GM19452 (cell line): ENCODE results near the gene TLR3.
"Not testable (repeated sequence)": the region's sequence is repeated elsewhere in the genome, so short reads cannot be mapped to it uniquely, and the experiment has no call there.

Experiments
- ATAC-seq: cut with Tn5 transposase; IDR thresholded peaks from one replicate; pipeline ENCODE4 v1.9.1; 2021; ENCODE audit not compliant: unreplicated experiment

The TLR3 gene

DNA sequence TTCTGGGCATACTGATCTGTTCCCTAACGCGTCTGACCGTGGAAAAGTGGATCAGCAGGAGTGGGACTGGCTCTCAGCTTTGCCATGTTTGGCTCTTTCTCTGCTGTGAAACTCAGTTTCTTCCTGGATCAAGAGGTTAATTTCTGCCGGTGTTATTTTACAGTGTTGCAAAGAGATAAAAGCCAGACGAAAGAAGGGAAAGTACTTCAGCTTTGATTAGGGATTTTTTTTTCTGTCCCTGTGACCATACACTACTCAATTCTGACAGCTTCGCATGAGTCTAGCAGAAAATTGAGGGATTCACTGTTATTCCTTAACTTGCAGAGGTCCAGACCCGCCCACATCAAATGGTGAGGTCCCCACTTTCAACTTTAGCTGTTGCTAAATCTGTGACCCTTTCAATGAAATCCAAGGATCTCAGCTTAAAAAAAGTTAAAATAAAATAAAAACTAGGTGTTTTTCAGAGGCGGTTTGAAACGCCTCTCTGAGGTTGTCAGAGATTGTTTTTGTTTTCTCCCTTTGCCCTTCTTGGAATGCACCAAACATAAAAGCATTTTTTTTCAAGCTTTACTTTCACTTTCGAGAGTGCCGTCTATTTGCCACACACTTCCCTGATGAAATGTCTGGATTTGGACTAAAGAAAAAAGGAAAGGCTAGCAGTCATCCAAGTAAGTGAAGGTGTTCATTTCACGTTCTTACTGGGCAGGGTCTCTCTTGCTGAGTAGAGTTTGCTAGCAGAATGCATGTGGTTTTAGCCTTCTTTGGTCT is at the start of gene TLR3:
Gene TLR3 (plus strand): TSS at position 576 of the 768 bp plus-strand sequence. CDS start 7,464 bp downstream, outside the sequence.
- no peak for ATAC-seq

DNA sequence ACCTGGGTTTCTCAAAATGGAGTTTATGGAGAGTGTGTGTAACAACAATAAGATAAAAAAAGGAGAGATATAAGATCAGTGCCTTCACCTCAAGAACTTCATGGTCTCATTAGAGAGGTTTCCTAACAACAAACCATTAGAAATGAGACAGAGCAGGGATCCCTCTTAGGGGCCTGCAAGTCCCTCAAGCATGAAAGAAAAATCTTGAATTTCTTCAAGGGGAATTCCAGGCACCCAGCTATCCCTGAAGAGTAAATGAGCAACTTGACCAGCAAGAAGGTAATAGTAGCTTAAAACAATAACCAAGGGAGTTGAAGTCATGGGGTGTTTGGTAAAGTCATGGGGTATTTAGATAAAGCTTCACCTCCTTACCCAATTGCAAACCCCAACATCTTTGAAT is 49.7 kb upstream of the TLR3 start:
- ATAC-seq = no peak

DNA sequence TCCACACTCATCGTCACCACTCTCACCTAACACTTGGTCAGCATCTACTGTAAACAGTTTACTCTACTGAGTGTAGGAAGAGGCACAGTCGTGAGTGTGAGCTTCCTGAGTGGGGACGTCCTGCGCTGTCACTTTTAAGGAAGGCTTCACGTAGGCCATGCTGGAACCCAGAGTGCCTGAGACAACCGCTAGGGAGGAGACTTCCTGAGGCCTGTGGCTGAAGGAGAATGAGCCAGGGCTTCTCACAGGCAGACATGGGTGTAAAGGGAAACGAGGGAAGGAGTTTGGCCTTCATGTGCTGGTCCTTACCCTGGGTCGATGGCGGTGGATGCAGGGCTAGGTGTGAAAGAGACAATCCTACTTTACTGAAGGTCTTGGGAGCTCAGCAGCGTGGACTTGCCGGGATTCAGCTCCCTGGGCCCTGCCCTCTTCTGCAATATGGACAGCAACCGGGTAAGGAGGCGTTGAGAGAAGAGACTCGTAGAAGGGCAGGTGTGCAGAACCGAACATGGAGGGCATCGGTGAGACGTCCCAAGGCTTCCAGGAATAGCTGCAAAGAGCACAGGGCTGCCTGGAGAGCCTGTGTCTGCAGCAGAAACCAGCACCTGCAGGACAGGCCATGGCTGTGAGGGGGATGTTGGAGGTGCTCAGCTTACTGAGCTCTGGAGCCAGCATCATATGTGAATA is 48.7 kb upstream of the TLR3 start:
- no peak for ATAC-seq

DNA sequence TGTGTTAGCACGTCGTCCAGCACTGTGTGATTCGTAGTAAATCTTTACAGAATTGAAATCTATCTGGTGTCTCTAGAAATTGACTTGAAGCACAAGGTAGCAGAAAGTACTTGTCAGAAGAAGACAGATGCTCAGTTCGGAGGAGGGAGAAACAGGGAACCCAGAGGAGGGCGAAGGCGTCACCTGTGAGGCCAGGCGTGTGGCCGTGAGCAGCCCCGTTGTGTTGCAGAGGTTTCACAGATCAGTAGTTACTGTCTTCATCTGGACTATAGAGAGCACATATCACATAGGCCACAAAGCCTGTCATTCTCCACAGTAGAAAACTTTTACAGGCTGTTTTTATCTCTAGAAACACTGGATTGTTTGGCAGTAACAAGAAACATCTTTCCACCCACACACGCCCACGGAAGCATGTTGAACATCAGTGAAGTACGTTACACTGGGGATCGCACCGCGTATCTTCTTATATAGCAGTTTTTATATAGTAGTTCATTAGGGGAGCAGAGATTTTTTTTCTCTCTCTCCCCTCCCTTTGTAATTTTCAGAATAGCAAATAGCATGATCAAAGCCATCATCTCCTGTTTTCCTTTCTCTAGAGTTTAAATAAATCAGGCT is 48.1 kb upstream of the TLR3 start:
- no peak for ATAC-seq

DNA sequence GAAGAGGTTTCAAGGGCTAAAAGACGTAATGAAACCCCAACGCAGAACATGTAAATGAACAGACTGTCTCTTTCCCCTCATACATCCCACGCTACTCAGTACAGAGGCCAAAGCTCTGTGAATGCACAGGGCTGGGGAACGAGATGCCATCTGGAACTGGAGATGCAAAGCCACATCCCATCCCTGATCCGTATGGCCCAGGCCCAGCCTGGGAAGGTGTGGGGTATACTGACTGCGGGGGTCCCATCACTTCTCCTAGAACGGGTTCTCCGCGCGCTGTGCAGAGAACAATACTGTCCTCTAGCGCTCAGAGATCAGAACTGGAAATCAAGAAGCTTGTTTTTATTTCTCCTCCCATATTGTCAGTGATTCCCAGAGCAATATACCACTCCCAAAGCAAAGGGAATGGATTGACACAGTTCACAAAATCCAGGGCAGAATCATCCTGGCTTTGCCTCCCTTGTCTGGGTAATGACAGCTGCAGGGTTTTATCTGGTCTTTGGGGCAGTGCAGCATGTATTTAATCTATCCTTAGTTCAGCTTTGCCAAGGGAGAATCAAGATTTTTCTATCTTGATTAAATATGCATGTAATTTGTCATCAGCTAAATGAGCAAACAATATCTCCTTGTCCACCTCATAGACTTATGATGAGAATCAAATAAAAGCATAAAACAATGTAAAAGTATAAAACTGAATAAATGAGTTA is 47.3 kb upstream of the TLR3 start:
- ATAC-seq = no peak

DNA sequence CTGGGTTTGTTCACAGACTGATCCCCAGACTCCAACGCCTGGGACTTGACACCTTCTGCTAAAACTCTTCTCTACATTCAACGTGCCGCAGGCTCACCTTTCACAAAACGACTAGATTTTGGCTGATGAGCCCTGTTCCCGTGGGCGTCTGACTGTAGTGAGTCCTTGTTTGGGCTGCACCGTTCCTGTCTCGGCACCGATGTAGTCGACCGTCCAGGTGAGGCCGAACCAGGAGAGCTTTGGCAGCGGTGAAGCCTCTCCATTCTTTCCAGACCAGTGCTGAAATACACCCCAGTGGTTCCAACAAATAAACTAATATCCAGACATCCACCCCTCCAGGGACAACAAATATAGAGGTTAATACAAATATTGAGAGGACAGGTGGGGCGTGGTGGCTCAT is 45.0 kb upstream of the TLR3 start:
- no peak for ATAC-seq

DNA sequence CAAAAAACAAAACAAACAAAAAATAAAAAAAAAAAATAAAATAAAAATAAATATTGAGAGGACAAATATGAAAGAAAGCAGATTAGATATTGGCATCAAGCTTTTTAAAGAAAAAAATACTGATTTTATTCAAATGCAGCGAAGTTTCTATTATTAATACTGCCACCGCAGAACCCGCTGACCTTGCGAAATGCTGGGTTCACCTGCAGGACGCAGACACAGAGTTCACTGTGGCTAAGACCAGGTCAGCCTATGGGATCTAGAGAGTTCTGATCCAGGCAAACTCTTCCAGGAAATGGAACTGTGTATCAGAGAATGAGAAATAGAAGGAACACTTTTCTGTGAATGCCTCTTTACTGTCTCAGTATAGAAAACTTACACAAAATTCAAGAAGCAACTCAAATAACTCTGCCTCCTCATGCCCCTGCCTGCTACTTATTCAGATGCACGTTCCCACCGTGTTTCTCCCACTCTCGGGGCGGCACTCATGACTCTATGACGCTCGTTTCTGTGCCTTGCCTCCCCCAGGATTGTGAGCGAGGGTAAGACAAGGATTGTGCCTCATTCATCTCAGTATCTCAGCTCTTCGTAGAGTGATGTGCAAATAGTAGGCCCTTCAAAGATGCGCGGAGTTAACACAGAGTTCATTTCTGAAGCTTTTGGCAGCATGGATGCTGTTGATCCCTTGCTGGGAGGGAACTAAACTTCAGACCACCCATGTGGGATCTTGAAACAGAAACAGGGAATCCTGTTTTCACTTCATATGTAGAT is 44.1 kb upstream of the TLR3 start:
- no peak for ATAC-seq

DNA sequence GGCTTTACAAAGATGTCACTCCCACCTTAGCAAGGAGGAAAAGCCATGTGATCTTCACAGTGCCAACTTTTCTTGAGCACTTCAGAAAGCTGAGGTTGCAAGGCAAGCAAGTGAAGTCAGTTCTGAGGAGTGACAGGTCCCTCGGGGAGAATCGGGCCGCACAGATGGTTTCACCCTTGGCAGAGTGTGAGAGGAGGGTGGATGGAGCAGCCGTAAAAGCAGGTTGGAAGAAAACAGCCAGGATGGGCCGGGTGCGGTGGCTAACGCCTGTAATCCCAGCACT is 43.6 kb upstream of the TLR3 start:
- ATAC-seq = no peak

DNA sequence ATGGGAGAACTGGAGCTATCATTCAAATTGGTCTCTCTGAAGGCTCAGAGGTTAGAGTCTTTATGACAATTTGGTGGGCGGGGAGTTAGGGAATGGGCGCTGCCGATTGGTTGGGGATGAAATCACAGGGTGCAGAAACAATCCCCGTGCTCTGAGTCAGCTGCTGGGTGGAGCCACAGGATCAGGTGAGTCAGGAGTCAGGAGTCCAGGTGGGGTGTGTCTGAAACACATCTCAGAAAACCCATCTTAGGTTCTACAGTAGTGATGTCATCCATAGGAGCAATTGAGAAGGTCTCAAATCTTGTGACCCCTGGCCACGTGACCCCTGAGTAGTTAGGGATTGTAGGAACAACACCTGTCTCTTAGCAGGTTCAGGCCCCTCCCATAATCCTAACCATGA is 41.6 kb upstream of the TLR3 start:
- ATAC-seq = no peak

DNA sequence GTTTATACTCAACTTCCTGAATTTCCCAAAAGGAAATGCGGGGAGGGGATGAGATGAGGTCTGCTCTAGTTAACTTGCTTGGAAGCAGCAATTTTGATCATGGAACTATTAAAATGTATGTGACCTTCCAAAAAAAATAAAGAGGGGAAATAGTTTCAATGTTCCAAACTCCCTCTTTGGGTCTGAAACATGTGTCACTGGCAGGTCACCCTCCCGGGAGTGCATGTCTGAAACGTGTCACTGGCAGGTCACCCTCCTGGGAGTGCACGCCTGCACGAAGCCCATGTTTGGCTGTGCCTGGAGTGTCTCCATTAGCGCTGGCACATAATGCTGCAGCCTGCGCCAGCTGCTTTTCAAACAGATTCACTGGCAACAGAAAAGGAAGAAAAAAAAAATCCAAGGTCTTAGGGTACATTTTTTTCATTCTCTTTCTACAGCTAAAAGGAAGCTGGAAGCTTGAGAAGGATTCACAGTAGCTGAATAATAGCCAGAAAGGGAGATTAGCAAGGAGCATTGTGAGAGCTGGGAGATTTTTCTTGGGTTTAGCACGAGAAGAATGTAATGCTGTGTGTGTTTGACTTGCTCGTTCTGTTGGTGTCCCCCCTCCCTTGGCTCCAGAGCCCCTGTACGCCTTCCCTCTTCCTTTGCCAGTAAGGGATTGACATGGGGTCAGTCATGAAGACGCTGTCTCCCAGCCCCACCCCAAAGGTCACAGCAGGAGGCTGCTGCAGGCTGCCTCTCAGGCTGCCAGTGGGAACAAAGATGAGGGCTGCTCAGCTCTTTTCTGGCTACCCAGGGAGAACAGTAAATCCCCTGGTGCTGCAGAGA is 39.2 kb upstream of the TLR3 start:
- ATAC-seq = no peak

DNA sequence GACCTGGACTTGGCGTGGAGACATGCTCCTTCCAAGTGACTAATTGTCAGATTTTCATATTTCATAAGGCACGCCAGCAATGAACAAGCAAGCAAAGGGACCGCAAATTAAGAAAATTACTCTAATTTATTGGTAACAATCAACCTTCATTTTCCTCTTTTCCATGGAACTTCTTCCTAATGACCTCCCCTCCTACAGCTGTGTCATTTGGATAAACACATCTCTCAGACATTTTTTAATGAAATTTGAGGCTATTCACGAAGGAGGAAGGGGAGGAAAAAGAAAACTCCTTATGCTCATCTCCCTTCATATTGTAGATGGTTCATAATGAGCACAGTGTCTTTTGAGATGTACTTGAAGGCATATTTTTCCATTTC is 38.6 kb upstream of the TLR3 start:
- no peak for ATAC-seq

DNA sequence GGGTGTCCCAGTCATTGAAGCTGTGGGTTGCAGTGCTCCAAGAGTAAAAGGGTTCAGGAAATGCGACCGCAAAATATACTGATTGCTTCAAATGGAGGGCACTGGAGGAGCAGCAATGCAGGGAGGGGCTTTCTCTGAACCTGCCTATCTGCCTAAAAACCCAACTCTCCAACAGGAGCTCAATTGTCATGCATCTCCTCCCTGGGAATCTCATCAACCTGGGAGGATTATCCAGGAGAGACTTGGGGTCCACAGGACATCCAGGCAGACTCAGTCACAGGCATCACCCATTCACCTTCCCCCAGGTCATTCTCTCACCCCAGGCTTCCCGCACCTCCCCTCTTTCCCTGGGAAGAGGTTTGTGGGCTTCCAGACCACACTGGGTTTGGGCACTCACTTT is 38.2 kb upstream of the TLR3 start:
- no peak for ATAC-seq

DNA sequence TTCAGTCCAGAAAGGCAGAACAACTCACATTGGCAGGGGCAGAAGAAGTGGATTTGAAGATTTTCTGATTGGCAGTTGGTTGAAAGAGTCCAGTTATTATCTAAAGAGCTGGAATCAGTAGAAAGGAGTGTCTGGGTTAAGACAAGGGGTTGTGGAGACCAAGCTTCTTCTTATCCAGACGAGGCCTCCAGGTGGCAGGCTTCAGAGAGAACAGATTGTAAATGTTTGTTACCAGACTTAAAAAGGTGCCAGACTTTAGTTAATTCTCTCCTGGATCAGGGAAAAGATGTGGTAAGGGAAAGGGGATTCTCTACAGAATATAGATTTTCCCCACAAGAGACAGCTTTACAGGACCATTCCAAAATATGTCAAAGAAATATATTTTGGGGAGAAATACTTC is 36.7 kb upstream of the TLR3 start:
- ATAC-seq = no peak

DNA sequence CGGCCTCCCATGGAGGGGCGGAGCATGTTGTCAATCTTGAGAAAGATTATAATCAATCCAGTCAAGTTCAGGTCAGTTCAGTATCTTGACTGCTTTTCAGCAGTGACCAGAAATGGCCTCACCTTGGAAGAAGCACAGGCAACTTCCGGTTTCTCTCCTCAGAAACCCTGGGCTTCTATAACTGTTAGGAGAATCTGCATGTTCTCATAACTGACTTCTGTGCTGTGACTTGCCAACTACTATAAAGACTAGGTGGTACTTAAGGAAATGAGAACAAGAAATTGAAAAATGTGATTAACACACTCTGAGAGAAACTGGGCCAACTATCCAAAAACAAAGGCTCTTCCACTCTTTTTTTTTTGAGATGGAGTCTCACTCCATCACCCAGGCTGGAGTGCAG is 35.9 kb upstream of the TLR3 start:
- ATAC-seq = no peak

DNA sequence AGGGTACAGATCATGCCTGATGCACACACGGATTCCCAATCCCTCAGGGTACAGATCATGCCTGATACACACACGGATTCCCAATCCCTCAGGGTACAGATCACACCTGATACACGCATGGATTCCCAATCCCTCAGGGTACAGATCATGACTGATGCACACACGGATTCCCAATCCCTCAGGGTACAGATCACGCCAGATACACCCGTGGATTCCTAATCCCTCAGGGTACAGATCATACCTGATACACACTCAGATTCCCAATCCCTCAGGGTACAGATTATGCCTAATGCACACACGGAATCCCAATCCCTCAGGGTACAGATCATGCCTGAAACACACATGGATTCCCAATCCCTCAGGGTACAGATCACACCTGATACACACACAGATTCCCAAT is 34.3 kb upstream of the TLR3 start:
- not testable (repeated sequence) for ATAC-seq

DNA sequence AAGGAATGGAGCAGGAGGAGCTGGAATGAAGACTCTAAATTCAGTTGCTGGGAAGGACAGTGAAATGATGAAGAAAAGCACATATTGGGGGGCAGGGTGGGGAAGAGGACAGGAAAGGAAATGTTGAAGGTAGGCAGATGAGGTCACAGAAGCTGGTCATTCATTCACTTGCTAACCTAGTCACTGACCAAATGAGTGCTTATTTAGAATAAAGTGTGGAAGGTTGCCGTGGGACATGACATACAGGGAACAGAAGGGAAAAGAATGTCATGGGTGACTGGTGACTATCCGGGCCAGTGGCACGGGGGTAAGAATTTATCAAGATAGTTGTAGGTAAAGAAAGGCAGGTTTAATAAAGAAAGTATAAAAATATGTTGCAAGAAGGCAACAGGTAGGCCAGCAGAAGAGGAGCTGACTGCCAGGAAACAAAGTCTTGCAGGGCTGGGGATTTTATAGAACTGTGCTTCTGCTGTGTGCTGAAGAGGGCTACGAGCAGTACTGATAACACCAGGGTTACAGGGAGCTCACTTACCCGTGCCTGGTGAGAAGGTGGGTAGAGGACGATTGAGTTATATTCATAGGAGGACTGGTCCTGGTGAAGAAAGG is 31.9 kb upstream of the TLR3 start:
- ATAC-seq = no peak

DNA sequence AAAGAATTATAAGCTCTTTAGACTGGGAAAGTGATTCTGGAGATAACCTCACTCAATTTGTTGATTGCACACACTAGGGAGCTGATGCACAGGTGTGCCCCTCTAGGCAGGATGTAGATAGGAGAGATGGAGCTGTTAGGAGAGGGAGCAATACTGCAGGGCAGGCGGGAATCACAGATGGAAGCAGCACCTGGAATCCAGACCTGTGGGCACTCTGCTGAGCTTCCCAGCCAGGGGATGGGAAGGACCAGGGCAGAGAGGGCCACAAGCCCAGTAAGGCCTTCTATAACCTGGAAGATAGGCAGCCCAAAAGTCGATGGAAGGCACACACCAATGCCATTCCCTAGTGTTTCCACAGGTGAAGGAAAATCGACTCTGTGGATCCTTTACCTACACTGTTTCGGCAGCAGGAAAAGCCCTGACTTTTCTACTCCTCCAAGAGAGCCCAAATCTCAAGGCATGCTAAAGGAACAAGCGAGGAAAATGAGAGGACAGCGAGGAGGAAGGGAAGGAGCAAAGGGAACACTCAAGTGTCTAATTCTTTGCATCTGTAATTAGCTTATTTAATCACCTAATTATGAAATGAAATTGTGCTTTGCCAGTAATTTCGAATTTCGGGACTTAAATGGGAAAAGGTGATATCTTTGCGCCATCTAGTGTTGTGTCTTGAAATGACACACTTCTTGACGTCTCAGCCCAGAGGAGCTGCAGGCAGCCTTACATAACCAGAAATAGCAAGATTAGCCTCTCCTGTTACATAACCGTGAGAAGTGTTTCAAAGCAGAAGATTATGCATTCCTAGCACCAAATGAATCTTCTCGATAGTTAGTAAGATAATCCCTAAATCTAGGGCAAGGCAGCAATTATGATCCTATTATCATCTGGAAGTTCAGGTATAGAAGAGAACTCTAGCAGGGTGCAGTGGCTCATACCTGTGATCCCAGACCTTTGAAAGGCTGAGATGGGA is 31.0 kb upstream of the TLR3 start:
- peak; percentile 76 for ATAC-seq

DNA sequence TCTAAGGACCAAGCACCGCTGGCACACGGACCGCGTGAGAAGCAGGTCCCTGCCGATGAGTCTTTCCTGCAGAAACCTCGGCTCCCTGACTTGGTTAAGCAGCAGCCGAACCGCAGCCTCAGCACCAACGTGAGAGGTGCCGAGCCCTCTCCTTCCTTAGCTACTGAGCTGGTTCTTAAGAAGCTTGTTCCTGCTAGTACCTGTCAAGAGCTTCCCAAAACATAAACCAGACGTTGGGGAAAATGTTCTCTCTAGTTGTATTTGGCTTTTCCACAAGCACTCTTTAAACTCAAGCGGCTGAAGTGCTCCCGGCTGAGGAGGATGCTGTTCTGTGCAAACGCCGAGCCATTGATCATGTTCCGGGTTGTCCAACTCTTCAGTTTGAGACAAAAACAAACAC is 29.3 kb upstream of the TLR3 start:
- no peak for ATAC-seq

DNA sequence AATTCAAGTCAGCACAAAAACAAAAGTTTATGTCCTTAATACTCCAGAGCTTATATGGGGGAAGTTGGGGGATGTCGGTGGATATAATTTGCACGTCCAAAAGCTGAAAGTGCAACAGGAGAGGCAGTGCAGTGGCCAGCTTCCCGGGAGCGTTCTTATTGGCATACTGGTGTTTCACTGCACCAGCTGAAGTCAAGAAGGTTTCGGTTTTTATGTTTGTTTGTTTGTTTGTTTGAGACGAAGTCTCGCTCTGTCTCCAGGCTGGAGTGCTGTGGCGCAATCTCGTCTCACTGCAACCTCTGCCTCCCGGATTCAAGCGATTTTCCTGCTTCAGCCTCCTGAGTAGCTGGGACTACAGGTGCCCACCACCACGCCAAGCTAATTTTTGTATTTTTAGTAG is 28.6 kb upstream of the TLR3 start:
- no peak for ATAC-seq
